Astrocyte (in vitro differentiated cells and primary cell): Measurements from ENCODE around the gene CACNB4.

Experiments
- EZH2 ChIP-seq: IDR thresholded peaks from 2 replicates; pipeline ENCODE4 v1.6.1; 2012; ENCODE audit warnings: mild to moderate bottlenecking, low read length, inconsistent platforms; ENCODE audit not compliant: insufficient read depth
- TF ChIP-seq, protein P1 (sequence below): IDR thresholded peaks from 2 replicates; pipeline ENCODE4 v1.5.1; 2011; ENCODE audit warnings: low read depth, mild to moderate bottlenecking, inconsistent platforms, low read length, moderate library complexity; ENCODE audit not compliant: insufficient read depth

DNA sequence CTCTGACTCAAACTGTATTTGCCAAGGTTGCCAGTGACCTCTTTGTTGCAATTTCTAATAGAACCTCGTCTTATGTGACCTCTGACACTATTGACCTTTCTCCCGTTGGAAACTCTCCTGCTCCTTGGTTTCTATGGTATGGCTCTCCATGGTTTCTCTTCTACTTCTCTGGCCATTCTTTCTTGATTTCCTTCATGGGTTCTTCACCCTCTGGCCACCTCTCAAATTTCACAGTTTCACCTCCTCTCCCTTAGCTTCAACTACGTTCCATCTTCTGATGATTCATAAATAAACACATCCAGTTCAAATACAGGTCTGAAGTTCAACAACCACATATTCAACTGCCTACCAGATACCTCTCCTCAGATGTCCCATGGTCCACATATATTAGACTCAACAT, 109.5 kb downstream of the CACNB4 start:
- TF ChIP-seq, protein P1, sequence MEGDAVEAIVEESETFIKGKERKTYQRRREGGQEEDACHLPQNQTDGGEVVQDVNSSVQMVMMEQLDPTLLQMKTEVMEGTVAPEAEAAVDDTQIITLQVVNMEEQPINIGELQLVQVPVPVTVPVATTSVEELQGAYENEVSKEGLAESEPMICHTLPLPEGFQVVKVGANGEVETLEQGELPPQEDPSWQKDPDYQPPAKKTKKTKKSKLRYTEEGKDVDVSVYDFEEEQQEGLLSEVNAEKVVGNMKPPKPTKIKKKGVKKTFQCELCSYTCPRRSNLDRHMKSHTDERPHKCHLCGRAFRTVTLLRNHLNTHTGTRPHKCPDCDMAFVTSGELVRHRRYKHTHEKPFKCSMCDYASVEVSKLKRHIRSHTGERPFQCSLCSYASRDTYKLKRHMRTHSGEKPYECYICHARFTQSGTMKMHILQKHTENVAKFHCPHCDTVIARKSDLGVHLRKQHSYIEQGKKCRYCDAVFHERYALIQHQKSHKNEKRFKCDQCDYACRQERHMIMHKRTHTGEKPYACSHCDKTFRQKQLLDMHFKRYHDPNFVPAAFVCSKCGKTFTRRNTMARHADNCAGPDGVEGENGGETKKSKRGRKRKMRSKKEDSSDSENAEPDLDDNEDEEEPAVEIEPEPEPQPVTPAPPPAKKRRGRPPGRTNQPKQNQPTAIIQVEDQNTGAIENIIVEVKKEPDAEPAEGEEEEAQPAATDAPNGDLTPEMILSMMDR, result no peak
- no peak for TF ChIP-seq EZH2
